HepG2 (cell line): ENCODE data around the gene BHMT. TPM values are rescaled to one million over a fixed set of nuclear protein-coding genes. Genes with fewer than 3 reads are reported as not detected.

Source experiments
- ATAC-seq: fragments of 200-7000 bp; cut with Tn5 transposase; 3 replicates; pipeline ENCODE4 v1.9.1; 2020; ENCODE audit warnings: mild to moderate bottlenecking, moderate library complexity
- BruUV-seq: library from RNA; stranded (reverse); fragments of 400-500 nt; replicated peaks from 2 replicates; lab custom pipeline; 2021; lab: Mats Ljungman, UMichigan
- CTCF ChIA-PET: fragments of 300-600 bp; formaldehyde crosslinking; extraction: SDS; loops from one replicate; lab custom pipeline; 2021; ENCODE audit warnings: low total read pairs, inconsistent platforms, low intra/inter-chr PET ratio; lab: Yijun Ruan, JAX
- POLR2A ChIA-PET: fragments of 350-600 bp; sonication (Branson Sonifier 250); formaldehyde crosslinking; loops from one replicate; lab custom pipeline; 2020; ENCODE audit warnings: antibody characterized with exemption, inconsistent platforms; lab: Yijun Ruan, JAX
- DNase-seq: peaks from one replicate; pipeline ENCODE4 v3.0.0-alpha.2; 2015; ENCODE audit warnings: low spot score
- FAIRE-seq: peaks from 3 replicates; lab custom pipeline; 2011; peaks lifted over from hg19 to GRCh38; lab: Jason Lieb, UNC
- H2AFZ ChIP-seq: one replicate; pipeline ENCODE4 v1.6.1; 2011; ENCODE audit warnings: low read length, inconsistent platforms
- H3K27ac ChIP-seq: fragments of 300-600 bp; 3 replicates; pipeline ENCODE4 v1.8.0; 2011; ENCODE audit warnings: mixed run types, mild to moderate bottlenecking, mixed read lengths, low read length, inconsistent platforms; ENCODE audit not compliant: insufficient read depth; ENCODE audit errors: extremely low read length
- H3K27me3 ChIP-seq, 2 experiments: fragments of 200-600 bp in 1 of 2; 2 replicates in 1 of 2; 3 replicates in 1 of 2; pipeline versions ENCODE4 v1.6.0 to v1.8.0; 2011; ENCODE audit warnings: low read length in 2 of 2, mild to moderate bottlenecking in 2 of 2, moderate library complexity in 2 of 2, inconsistent platforms in 1 of 2; ENCODE audit not compliant: insufficient read depth in 2 of 2, control insufficient read depth in 1 of 2
- H3K36me3 ChIP-seq, 2 experiments: fragments of 200-600 bp in 1 of 2; replicated peaks in 1 of 2; 2 replicates in 1 of 2; 3 replicates in 1 of 2; pipeline versions ENCODE4 v1.5.1 to v1.8.0; 2011; ENCODE audit warnings: low read length in 2 of 2, inconsistent platforms in 1 of 2; ENCODE audit not compliant: insufficient read depth in 2 of 2, control insufficient read depth in 1 of 2
- H3K4me1 ChIP-seq: 2 replicates; pipeline ENCODE4 v1.5.1; 2012; ENCODE audit warnings: low read length, inconsistent platforms; ENCODE audit not compliant: insufficient read depth
- H3K4me2 ChIP-seq: 2 replicates; pipeline ENCODE4 v1.6.0; 2011; ENCODE audit warnings: low read depth, low read length, inconsistent platforms
- H3K4me3 ChIP-seq, 3 experiments: fragments of 200-600 bp in 1 of 3; sonication (generic), shearing (Covaris generic) in 1 of 3; replicated peaks in 1 of 3; 2 replicates each; pipeline ENCODE4 v1.5.1; 2011 to 2016; ENCODE audit warnings: low read length in 3 of 3, inconsistent platforms in 2 of 3, low read depth in 2 of 3, mild to moderate bottlenecking in 2 of 3, control low read depth in 1 of 3, mixed read lengths in 1 of 3; ENCODE audit not compliant: insufficient read depth in 1 of 3
- H3K79me2 ChIP-seq: one replicate; pipeline ENCODE4 v1.6.1; 2011; ENCODE audit warnings: low read length, inconsistent platforms; ENCODE audit not compliant: insufficient read depth
- H3K9ac ChIP-seq: 2 replicates; pipeline ENCODE4 v1.6.0; 2011; ENCODE audit warnings: mild to moderate bottlenecking, low read depth, low read length, inconsistent platforms; ENCODE audit not compliant: insufficient read depth
- H3K9me3 ChIP-seq: 2 replicates; pipeline ENCODE4 v1.5.1; 2012; ENCODE audit warnings: mild to moderate bottlenecking, low read length
- H4K20me1 ChIP-seq: 2 replicates; pipeline ENCODE4 v1.6.0; 2011; ENCODE audit warnings: inconsistent platforms, mild to moderate bottlenecking, low read length, moderate library complexity; ENCODE audit not compliant: insufficient read depth
- ATF1 ChIP-seq: IDR thresholded peaks from 2 replicates; pipeline ENCODE4 v1.6.1; 2016; ENCODE audit warnings: mild to moderate bottlenecking, control low read depth
- GATA4 ChIP-seq: sonication (generic); IDR thresholded peaks from 2 replicates; pipeline ENCODE4 v1.6.1; 2016; ENCODE audit warnings: antibody characterized with exemption, low read depth, borderline replicate concordance
- KLF11 ChIP-seq: IDR thresholded peaks from 2 replicates; pipeline ENCODE4 v1.6.1; 2016; ENCODE audit warnings: missing compliant biosample characterization
- NFE2L1 ChIP-seq: sonication (generic); formaldehyde crosslinking; IDR thresholded peaks from 2 replicates; pipeline ENCODE4 v1.4.0; 2020; ENCODE audit warnings: missing genetic modification reagents, mild to moderate bottlenecking, borderline replicate concordance
- NFE2L2 ChIP-seq: fragments of 150-350 bp; IDR thresholded peaks from 2 replicates; pipeline ENCODE4 v1.6.1; 2014; ENCODE audit warnings: low read length
- NFIC ChIP-seq: IDR thresholded peaks from 2 replicates; pipeline ENCODE4 v1.6.1; 2012; ENCODE audit warnings: mild to moderate bottlenecking, low read length, inconsistent platforms
- RCOR2 ChIP-seq: IDR thresholded peaks from 2 replicates; pipeline ENCODE4 v1.6.1; 2016; ENCODE audit warnings: missing biosample characterization, missing genetic modification reagents
- SMAD3 ChIP-seq: sonication (generic); formaldehyde crosslinking; IDR thresholded peaks from 2 replicates; pipeline ENCODE4 v1.4.0; 2020; ENCODE audit warnings: missing genetic modification reagents
- STAG1 ChIP-seq: sonication (generic); formaldehyde crosslinking; IDR thresholded peaks from 2 replicates; pipeline ENCODE4 v1.4.0; 2020; ENCODE audit warnings: missing genetic modification reagents
- ZFAT ChIP-seq: sonication (generic); formaldehyde crosslinking; conservative IDR thresholded peaks from 2 replicates; pipeline ENCODE4 v1.8.1; 2023; ENCODE audit warnings: missing genetic modification reagents, inconsistent platforms
- ZNF180 ChIP-seq: sonication (generic); formaldehyde crosslinking; IDR thresholded peaks from 2 replicates; pipeline ENCODE4 v1.4.0; 2020; ENCODE audit warnings: low read depth, missing genetic modification reagents, borderline replicate concordance
- ZNF20 ChIP-seq: sonication (generic); formaldehyde crosslinking; IDR thresholded peaks from 2 replicates; pipeline ENCODE4 v1.4.0; 2020; ENCODE audit warnings: mild to moderate bottlenecking, moderate library complexity, missing genetic modification reagents
- ZNF337 ChIP-seq: sonication (generic); formaldehyde crosslinking; IDR thresholded peaks from 2 replicates; pipeline ENCODE4 v1.5.1; 2020; ENCODE audit warnings: missing genetic modification reagents, low read depth, mild to moderate bottlenecking, borderline replicate concordance
- ZNF354B ChIP-seq: sonication (generic); formaldehyde crosslinking; IDR thresholded peaks from 2 replicates; pipeline ENCODE4 v1.8.0; 2022; ENCODE audit warnings: mild to moderate bottlenecking, missing genetic modification reagents
- ZNF496 ChIP-seq: sonication (generic); formaldehyde crosslinking; IDR thresholded peaks from 2 replicates; pipeline ENCODE4 v1.8.1; 2023; ENCODE audit warnings: mild to moderate bottlenecking, moderate library complexity, missing genetic modification reagents; ENCODE audit not compliant: insufficient replicate concordance
- ZNF740 ChIP-seq: sonication (generic); formaldehyde crosslinking; IDR thresholded peaks from 2 replicates; pipeline ENCODE4 v1.4.0; 2020; ENCODE audit warnings: missing genetic modification reagents
- WGBS: methylation state at CpG from one replicate; pipeline ENCODE4 v1.1.6; 2017; ENCODE audit warnings: low lambda C conversion rate; 5-methylcytosine and 5-hydroxymethylcytosine counted together
- in situ Hi-C: cut with HindIII; loops from 2 replicates; pipeline ENCODE4 v1.10.0; 2017; ENCODE audit warnings: low pct_unique_long_range_greater_than_20kb; ENCODE audit not compliant: extremely low pct_ligation_motif_present
- intact Hi-C: fragments of 100-400 bp; cut with micrococcal nuclease; formaldehyde crosslinking; loops from one replicate; pipeline ENCODE4 v1.10.0; 2022; ENCODE audit not compliant: unreplicated experiment
- polyA plus RNA-seq, 8 experiments: library from polyadenylated mRNA; depleted of rRNA in 3 of 8; stranded (reverse) in 7 of 8; unstranded in 1 of 8; fragments of >200 nt; fragmentation: Illumina TruSeq in 4 of 8; extraction: Trizol in 4 of 8; gene quantifications; 2 replicates each; pipeline versions ENCODE4 v1.2.1 to v1.2.3, GENCODE V29; 2011 to 2016; ENCODE audit warnings: low read depth in 4 of 8, missing spikeins in 1 of 8, mixed read lengths in 1 of 8; ENCODE audit not compliant: insufficient read depth in 1 of 8
- total RNA-seq, 5 experiments: library from RNA; depleted of rRNA; stranded (reverse); fragments of >200 nt; fragmentation: Illumina TruSeq; extraction: Trizol; gene quantifications; 2 replicates each; pipeline ENCODE4 v1.2.3, GENCODE V29; 2016; ENCODE audit warnings: low read depth in 1 of 5
- TF ChIP-seq, protein P1 (sequence below): sonication (generic); formaldehyde crosslinking; IDR thresholded peaks from 2 replicates; pipeline ENCODE4 v1.8.0; 2022; ENCODE audit warnings: mild to moderate bottlenecking, missing genetic modification reagents; ENCODE audit not compliant: insufficient replicate concordance
- TF ChIP-seq, protein P2 (sequence below): IDR thresholded peaks from 2 replicates; pipeline ENCODE4 v1.6.1; 2018; ENCODE audit warnings: missing genetic modification reagents, mild to moderate bottlenecking, missing compliant biosample characterization
- TF ChIP-seq, protein P3 (sequence below): sonication (generic); formaldehyde crosslinking; IDR thresholded peaks from 2 replicates; pipeline ENCODE4 v1.8.1; 2022; ENCODE audit warnings: mild to moderate bottlenecking, missing genetic modification reagents

Gene BHMT
- total and polyA plus RNA-seq, 2 of the 13 experiments (the other 11 are each of a cell fraction or from before 2014, with no cell fraction given), result 0.40 to 6.4 TPM

- H3K27me3 ChIP-seq, result no peaks in the 10 kb centered on the region
- H2AFZ ChIP-seq, result no peak overlapping the region
- H3K27ac ChIP-seq, result no peak overlapping the region
- CTCF ChIA-PET, result no interaction called here
- intact Hi-C loops, result loop anchor here (10.0 kb wide), 2 partner anchors 58 to 242 kb away; no protein-coding TSS in a partner anchor
- H3K4me3 ChIP-seq, result no peak overlapping the region
- H3K79me2 ChIP-seq, result no peaks in the 10 kb centered on the region
- POLR2A ChIA-PET, result no interaction called here
- peaks cover 24% of the 10 kb centered on the region for H3K4me1 ChIP-seq
- H3K36me3 ChIP-seq, result no peaks in the 10 kb centered on the region
- no peaks in the 10 kb centered on the region for H3K9me3 ChIP-seq
- FAIRE-seq (no peak), ATAC-seq (peak; percentile 24; the same call in 2 of the 3 replicates), DNase-seq (no peak)
- 49% methylated on average over 2 of the region's 2 CpGs for WGBS
- peak overlapping the region; percentile 19; the same call in 1 of the 2 replicates for H3K4me2 ChIP-seq
- H3K9ac ChIP-seq, result no peak overlapping the region
- TF ChIP-seq, protein P1, sequence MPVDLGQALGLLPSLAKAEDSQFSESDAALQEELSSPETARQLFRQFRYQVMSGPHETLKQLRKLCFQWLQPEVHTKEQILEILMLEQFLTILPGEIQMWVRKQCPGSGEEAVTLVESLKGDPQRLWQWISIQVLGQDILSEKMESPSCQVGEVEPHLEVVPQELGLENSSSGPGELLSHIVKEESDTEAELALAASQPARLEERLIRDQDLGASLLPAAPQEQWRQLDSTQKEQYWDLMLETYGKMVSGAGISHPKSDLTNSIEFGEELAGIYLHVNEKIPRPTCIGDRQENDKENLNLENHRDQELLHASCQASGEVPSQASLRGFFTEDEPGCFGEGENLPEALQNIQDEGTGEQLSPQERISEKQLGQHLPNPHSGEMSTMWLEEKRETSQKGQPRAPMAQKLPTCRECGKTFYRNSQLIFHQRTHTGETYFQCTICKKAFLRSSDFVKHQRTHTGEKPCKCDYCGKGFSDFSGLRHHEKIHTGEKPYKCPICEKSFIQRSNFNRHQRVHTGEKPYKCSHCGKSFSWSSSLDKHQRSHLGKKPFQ (CRISPR knock-in tag), result no peak
- TF ChIP-seq NFE2L2 (no peak), SMAD3 (CRISPR knock-in tag) (no peak), NFE2L1 (CRISPR knock-in tag) (no peak), KLF11 (CRISPR knock-in tag) (no peak), ZNF740 (no peak), RCOR2 (no peak), ATF1 (CRISPR knock-in tag) (no peak), ZNF354B (no peak), NFIC (no peak), ZNF180 (CRISPR knock-in tag) (no peak), STAG1 (no peak), GATA4 (no peak), ZNF337 (no peak), ZFAT (CRISPR knock-in tag) (no peak), ZNF496 (no peak), ZNF20 (CRISPR knock-in tag) (no peak)
- TF ChIP-seq, protein P2, sequence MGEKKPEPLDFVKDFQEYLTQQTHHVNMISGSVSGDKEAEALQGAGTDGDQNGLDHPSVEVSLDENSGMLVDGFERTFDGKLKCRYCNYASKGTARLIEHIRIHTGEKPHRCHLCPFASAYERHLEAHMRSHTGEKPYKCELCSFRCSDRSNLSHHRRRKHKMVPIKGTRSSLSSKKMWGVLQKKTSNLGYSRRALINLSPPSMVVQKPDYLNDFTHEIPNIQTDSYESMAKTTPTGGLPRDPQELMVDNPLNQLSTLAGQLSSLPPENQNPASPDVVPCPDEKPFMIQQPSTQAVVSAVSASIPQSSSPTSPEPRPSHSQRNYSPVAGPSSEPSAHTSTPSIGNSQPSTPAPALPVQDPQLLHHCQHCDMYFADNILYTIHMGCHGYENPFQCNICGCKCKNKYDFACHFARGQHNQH, result no peak
- TF ChIP-seq, protein P3, sequence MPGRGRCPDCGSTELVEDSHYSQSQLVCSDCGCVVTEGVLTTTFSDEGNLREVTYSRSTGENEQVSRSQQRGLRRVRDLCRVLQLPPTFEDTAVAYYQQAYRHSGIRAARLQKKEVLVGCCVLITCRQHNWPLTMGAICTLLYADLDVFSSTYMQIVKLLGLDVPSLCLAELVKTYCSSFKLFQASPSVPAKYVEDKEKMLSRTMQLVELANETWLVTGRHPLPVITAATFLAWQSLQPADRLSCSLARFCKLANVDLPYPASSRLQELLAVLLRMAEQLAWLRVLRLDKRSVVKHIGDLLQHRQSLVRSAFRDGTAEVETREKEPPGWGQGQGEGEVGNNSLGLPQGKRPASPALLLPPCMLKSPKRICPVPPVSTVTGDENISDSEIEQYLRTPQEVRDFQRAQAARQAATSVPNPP, result no peak
- no peaks in the 10 kb centered on the region for H4K20me1 ChIP-seq
- BruUV-seq, result no TSS peak
- in situ Hi-C loops, result loop anchor here (10.0 to 25.0 kb wide), 2 partner anchors 242 to 326 kb away; no protein-coding TSS in a partner anchor
These were observed 25.0 kb downstream of the BHMT start for GRCh38 chr5:79136618-79137017.
